Prostate gland (tissue), 2 donors: Measurements from ENCODE around the gene KCNG2.

Experiments
- CTCF ChIP-seq, 4 experiments: fragments of 200-600 bp in 2 of 4; fragments of 450-650 bp in 2 of 4; sonication (generic) in 2 of 4; IDR thresholded peaks; 1 replicate in 3 of 4; 2 replicates in 1 of 4; pipeline ENCODE4 v1.5.1; 2016 to 2019; ENCODE audit warnings: antibody characterized with exemption in 4 of 4, mild to moderate bottlenecking in 2 of 4, moderate library complexity in 2 of 4
- POLR2AphosphoS5 ChIP-seq: sonication (generic); formaldehyde crosslinking; IDR thresholded peaks from one replicate; pipeline ENCODE4 v1.6.1; 2017; ENCODE audit warnings: antibody characterized with exemption

GRCh38 chr18:79871026-79871390 lies 73.3 kb downstream of the KCNG2 start:
- TF ChIP-seq CTCF (IDR thresholded peaks at IDR 0.05) (no peak), POLR2AphosphoS5 (no peak)
